ENCODE results near the gene ISX. TPM values are rescaled to one million over a fixed set of nuclear protein-coding genes. Genes with fewer than 3 reads are reported as not detected.

ISX gene
- total and polyA plus RNA-seq, 10 donors: not detected

DNA sequence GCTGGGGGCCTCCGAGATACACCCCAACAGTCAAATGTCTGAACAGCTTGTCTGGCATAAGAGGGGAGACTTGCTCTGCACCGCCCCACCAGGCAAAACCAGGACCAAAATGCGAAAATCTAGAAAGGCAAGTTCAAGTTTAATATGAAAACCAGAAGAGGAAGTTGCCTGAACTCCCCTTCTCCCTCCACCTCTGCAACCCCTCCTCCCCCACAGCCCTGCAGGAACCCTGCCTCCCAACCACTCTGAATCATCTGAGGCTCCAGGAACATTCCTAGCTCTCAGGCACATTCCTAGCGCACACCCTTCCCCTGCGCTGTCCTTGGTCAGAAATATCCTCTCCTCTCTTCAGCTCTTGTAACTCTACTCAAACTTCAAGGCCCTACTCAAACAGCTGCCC lies 36.7 kb downstream of the ISX start:
- no peak overlapping the region for H3K27ac ChIP-seq
- H3K36me3 ChIP-seq: no peaks in the 10 kb centered on the region
- TF ChIP-seq, protein P1, sequence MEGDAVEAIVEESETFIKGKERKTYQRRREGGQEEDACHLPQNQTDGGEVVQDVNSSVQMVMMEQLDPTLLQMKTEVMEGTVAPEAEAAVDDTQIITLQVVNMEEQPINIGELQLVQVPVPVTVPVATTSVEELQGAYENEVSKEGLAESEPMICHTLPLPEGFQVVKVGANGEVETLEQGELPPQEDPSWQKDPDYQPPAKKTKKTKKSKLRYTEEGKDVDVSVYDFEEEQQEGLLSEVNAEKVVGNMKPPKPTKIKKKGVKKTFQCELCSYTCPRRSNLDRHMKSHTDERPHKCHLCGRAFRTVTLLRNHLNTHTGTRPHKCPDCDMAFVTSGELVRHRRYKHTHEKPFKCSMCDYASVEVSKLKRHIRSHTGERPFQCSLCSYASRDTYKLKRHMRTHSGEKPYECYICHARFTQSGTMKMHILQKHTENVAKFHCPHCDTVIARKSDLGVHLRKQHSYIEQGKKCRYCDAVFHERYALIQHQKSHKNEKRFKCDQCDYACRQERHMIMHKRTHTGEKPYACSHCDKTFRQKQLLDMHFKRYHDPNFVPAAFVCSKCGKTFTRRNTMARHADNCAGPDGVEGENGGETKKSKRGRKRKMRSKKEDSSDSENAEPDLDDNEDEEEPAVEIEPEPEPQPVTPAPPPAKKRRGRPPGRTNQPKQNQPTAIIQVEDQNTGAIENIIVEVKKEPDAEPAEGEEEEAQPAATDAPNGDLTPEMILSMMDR (IDR thresholded peaks at IDR 0.05 in 8 of 11, conservative IDR thresholded peaks at IDR 0.05 in 3 of 11): no peak
- TF ChIP-seq POLR2AphosphoS5 (IDR thresholded peaks at IDR 0.05) (no peak), POLR2A (IDR thresholded peaks at IDR 0.05) (no peak)
- 58 to 75% (median 63%) methylated on average over 5 of the region's 5 CpGs for WGBS, 5 donors
- no peaks in the 10 kb centered on the region for H3K4me1 ChIP-seq
- intact Hi-C loops (cut with DNase I; ENCODE audit: low total_unique reads): no loop called here
- no peak overlapping the region for H3K4me3 ChIP-seq
- no peak for DNase-seq
- H3K27me3 ChIP-seq (replicated peaks in 1 of 7): peaks cover 0 to 18% (median 0%) of the 10 kb centered on the region in 7 donors
- peaks cover 0 to 4% (median 0%) of the 10 kb centered on the region in 8 donors for H3K9me3 ChIP-seq

DNA sequence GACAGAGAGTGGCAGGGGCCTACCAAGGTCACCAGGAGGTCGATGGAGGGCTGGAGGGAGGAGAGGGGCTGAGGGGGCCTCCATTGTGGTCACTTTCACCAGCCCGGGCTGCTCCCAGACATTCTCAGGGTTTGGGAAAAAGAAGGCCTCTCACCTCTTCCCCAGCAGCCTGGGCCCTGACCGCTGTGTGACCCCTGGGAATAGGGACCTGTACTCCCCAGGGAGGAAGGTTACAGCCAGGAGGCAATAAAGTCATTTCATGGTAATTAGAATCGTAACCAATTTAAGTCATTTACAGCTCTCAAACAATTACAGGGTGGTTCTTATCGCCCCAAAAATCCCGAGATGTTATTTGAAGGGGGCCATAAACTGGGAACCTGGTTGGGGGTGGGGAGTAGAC lies 37.8 kb downstream of the ISX start:
- TF ChIP-seq POLR2A (IDR thresholded peaks at IDR 0.05): no peak
- TF ChIP-seq, protein P1 (IDR thresholded peaks at IDR 0.05 in 8 of 11, conservative IDR thresholded peaks at IDR 0.05 in 3 of 11): no peak
- no peak for TF ChIP-seq POLR2AphosphoS5 (IDR thresholded peaks at IDR 0.05)

DNA sequence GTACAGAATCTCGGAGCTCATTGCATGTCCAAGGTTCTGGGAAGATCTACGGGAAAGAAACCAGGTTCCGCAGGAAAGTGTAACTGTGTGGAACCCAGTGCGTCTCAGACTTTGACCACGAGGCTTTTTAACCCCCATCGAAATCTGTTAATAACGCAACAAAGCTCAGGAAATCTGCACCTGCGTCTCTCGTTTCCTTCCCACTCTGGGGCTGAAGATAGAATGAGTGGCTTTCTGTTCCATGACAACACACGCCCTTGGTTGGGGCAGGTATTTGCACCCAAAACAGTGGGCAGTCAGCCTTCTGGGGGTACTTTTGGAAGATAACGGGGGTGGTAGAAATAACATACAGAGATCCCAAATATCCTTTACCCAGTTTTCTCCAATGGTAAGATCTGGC lies 38.5 kb downstream of the ISX start:
- intact Hi-C loops (cut with DNase I; ENCODE audit: low total_unique reads): no loop called here
- no peak overlapping the region for H3K4me3 ChIP-seq
- no peak for DNase-seq
- H3K9me3 ChIP-seq: peaks cover 0 to 15% (median 7%) of the 10 kb centered on the region in 8 donors
- H3K27me3 ChIP-seq (replicated peaks in 1 of 7): peaks cover 0 to 20% (median 0%) of the 10 kb centered on the region in 7 donors
- no peaks in the 10 kb centered on the region for H3K36me3 ChIP-seq
- TF ChIP-seq POLR2AphosphoS5 (IDR thresholded peaks at IDR 0.05) (no peak), POLR2A (IDR thresholded peaks at IDR 0.05) (no peak)
- TF ChIP-seq, protein P1 (IDR thresholded peaks at IDR 0.05 in 8 of 11, conservative IDR thresholded peaks at IDR 0.05 in 3 of 11): no peak
- 41 to 64% (median 51%) methylated on average over 11 of the region's 11 CpGs for WGBS, 5 donors
- no peaks in the 10 kb centered on the region for H3K4me1 ChIP-seq
- no peak overlapping the region for H3K27ac ChIP-seq

More for the DNA sequence above, 37.8 kb downstream of the ISX start:
- peaks cover 0 to 15% (median 0%) of the 10 kb centered on the region in 7 donors for H3K27me3 ChIP-seq (replicated peaks in 1 of 7)
- 39 to 66% (median 57%) methylated on average over 6 of the region's 6 CpGs for WGBS, 5 donors
- no peaks in the 10 kb centered on the region for H3K4me1 ChIP-seq
- no peak overlapping the region for H3K4me3 ChIP-seq
- H3K36me3 ChIP-seq: no peaks in the 10 kb centered on the region
- intact Hi-C loops (cut with DNase I; ENCODE audit: low total_unique reads): no loop called here
- DNase-seq: no peak
- H3K9me3 ChIP-seq: peaks cover 0 to 15% (median 7%) of the 10 kb centered on the region in 8 donors
- no peak overlapping the region for H3K27ac ChIP-seq

DNA sequence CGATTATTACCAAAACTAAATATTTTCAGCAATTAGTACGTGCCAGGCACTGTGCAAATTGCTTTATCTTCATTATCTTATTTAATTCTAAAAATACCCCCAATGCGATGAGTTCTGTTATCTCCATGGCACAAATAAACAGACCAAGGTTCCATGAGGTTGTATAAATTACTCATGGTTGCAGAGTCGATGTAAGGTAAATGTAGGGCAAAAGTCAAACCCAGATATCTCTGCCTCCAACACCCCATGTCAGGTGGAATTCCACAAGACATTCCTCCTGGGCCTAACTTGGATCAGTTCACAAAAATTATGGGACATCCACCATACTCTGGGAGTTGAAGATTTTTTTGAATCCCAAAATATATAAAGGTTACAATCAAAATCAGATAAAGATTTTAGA lies 43.7 kb downstream of the ISX start:
- peaks cover 0 to 15% (median 7%) of the 10 kb centered on the region in 8 donors for H3K9me3 ChIP-seq
- H3K4me1 ChIP-seq: no peaks in the 10 kb centered on the region
- DNase-seq: no peak
- WGBS, 5 donors: 39 to 75% (median 56%) methylated on average over 4 of the region's 4 CpGs
- TF ChIP-seq POLR2A (IDR thresholded peaks at IDR 0.05): no peak
- TF ChIP-seq, protein P1 (IDR thresholded peaks at IDR 0.05 in 8 of 11, conservative IDR thresholded peaks at IDR 0.05 in 3 of 11): no peak
- no peak for TF ChIP-seq POLR2AphosphoS5 (IDR thresholded peaks at IDR 0.05)
- H3K27me3 ChIP-seq (replicated peaks in 1 of 7): peaks cover 0 to 39% (median 0%) of the 10 kb centered on the region in 7 donors
- no peak overlapping the region for H3K4me3 ChIP-seq
- no peaks in the 10 kb centered on the region for H3K36me3 ChIP-seq
- no peak overlapping the region for H3K27ac ChIP-seq
- intact Hi-C loops (cut with DNase I; ENCODE audit: low total_unique reads): no loop called here
